HG02840 (cell line): ENCODE data around the gene PCTP.

Experiments
- ATAC-seq: cut with Tn5 transposase; IDR thresholded peaks from one replicate; pipeline ENCODE4 v1.9.1; 2021; ENCODE audit warnings: mild to moderate bottlenecking, moderate library complexity, moderate number of reproducible peaks; ENCODE audit not compliant: unreplicated experiment, low FRiP score

PCTP gene

DNA sequence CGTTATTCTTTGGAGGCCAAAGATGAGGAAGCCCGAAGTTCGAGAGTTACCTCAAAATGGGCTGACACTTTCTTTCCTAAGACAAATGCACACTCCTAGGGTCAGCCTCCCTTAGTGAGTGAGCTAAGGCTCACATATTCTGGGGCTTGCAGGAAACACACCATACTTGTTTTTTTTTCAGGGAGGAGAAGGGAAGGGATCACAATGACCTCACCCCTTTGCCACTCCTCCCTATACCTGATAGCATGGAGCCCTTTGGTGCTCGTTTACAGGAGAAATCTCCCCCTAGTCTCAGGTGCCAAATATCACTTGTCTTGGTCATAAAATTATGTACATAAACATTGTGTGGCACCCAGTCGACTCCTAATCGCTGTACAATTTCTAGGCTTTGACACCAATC, 23.6 kb upstream of the PCTP start:
- no peak for ATAC-seq

DNA sequence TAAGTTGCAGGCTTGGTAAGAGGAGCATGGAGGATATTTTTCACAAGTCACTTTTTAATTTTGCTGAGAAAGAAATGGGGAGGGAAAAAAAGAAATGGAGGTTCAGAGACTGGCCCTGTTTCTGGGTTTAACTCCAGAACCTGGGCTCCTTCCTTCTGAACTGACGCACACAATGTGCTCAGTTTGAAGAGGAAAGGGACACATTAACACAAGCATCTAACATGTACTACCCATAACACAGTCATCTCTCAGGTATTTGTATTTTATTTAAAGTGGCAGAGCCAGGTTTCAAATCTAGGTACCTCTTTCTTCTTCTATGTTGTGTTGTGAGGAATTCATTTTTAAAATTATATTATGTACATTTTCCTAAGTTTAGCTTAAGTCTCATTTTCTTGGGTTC, 22.9 kb upstream of the PCTP start:
- no peak for ATAC-seq

DNA sequence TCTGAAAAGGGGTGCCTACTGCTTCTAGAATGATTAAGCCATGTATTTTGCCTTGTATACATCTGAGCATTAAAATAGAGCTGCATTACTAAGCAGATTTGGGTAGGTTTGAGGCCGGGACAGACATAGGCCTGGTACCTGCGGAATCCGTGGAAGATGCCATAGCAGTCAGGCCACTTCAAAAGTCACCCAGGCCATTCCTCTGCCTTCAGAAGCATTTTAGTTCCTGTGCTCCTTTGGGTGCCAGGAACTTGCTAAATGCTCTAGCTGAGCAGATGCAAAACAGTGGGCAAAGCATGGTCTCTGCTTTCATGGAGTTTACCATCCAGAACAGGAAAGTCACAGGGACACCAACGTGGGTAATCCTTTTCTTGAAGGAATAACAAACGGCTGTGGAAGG, 22.5 kb upstream of the PCTP start:
- no peak for ATAC-seq

DNA sequence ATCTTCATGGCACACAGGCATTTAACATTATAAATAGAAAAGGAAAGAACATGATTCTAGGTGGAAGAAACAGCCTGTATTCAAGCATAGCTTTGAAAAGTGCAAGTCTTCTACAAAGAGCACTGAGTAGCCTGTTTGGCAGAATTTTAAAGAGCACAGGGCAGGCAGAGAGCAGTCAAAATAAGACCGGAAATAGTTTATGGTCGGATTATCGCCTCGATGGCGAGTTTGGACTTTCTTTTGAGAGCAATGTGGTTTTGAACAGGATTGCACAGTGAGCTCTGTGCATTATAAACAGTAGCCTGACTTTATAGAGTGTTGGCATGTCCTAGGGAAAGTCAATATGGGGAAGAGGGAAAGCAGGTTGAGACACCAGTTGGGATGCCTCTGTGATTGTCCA, 22.0 kb upstream of the PCTP start:
- ATAC-seq: no peak

DNA sequence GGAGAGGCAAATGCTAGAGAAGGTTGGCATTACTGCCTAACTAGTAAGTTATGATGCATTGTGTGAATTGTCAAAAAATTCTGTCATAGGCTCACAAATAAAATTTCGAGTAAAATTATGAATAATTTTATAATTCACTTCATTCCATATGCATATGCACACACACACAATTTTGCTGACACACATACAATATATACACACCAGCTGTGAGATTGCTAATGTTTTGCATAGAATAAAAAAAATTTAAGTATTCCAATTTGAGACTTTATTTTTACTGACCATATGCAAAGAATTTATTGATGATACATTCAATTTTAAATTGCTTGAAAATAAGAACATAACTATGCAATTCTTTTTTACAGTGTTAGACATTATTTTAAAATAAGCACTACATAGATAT, 21.4 kb upstream of the PCTP start:
- no peak for ATAC-seq

DNA sequence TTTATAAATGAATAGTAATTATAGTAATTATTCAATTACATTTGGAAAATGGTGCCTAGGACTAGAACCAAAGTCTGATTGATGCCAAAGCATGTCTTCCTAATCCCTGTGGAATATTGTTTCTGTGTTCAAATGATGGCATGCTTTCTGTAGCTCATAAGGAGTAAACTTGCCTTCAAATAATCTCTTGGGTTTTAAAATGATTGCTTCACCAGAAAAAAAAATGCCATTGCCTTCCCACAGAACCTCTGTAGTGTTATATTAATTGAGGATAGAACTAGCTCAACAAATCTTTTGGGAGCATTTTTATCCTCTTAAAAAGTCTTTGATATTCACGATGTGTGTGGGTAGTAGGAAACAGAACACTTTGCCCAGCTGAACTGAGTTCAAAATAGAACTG, 20.5 kb upstream of the PCTP start:
- ATAC-seq: no peak

DNA sequence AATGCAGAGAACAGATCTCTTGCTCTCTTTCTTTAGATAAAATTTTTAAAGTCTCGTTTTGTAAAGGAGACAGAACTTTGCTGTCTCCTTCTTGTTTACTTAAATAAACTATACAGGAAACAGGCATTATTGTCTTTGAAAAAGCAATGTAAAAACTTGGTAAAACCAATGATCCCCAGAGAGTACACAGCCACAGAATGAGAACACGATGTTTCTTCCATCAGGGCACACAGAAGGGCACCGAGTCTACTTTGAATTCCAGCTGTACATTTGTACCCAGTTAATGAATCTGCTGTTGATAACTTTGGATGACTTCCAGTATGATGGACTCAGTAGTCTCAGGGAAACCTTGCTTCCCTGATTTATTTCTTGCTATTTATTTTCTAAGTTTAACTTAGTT, 20.0 kb upstream of the PCTP start:
- no peak for ATAC-seq

DNA sequence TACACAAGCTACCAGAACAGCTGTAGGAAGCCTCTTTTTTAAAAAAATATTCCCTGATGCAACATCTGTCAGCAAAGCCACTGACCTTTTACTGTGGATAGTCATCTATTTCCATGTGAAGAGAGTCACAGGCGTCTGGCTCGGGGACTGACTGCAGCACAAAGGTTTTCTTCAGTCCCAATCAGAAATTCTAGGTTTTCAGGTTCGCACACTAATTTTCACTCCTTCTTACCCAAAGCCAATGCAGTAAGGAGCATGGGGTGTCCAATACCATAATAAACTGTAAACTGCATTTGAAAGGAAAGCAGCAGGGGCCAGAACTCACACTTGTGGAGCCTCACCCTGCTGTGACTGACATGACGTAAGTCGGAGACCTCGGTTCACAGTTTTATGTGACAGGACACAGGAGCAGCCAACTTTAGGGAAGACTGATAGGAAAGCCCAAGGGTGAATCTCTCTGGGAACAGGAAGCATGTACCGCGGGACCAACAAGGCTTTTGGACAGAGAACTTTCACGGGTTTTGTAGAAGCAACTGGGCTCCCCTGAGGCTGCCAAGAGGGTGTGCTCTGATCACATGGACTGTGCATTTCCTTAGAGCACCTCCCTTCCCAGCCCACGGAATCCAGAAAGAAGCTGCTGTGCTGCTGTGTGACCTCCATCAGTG, 19.1 kb upstream of the PCTP start:
- no peak for ATAC-seq

DNA sequence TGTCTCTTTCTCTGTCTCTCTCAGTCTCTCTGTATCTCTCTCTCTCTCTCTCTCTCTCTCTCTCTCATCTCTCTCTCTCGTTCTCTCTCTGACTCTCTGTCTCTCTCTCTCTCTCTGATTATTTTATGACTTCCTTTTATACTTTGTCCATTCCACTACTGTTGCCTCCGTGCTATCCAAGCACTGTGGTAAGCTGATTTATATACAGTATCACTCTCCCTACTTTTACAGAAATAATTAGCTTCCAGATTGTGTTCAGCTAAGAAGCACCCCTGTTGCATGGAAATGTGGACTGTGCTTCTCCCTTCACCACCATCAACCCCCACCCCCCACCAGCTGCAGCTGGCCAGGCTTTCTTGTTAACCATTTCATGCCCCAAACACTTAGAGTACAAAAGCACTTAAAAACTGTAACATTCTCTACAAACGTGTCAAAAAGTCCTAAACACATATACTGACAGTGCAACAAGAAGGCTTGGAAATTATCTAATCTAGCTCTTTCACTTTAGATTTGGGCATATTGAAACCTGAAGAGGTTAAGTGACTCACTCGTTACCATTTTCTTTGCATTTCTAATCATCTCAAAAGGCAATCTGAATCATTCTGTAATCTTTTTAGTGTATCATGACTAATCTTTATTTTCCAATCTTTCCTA, 16.6 kb upstream of the PCTP start:
- no peak for ATAC-seq

DNA sequence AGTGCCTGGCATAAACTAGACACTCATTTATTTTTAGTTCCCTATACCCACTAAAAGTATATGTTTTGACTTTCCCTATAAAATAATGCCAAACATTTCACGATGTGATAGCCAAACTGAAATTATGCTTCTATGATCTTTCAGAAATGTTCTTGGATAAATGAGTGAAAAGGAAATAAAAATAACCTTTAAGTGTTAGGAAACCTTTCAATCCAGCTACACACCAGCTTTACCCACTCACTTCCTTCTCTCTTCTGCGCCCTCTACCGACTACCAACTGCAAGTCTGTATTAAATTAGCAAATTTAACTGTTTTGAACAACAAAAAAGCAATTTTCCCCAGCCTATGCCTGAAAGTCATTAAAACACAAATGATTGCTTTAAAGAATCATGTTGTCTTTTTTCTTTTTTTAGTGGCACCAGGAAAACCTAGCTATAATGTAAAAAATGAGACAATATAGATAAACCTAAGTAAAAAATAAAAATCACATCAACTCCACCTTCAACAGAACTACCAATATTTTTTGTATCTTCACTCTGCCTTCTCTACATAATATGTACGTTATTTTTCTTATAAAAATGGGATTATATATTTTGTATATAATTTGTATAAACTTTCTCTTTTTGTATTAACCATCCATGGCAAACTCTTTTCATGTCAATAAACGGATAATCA, 15.0 kb upstream of the PCTP start:
- ATAC-seq: no peak

DNA sequence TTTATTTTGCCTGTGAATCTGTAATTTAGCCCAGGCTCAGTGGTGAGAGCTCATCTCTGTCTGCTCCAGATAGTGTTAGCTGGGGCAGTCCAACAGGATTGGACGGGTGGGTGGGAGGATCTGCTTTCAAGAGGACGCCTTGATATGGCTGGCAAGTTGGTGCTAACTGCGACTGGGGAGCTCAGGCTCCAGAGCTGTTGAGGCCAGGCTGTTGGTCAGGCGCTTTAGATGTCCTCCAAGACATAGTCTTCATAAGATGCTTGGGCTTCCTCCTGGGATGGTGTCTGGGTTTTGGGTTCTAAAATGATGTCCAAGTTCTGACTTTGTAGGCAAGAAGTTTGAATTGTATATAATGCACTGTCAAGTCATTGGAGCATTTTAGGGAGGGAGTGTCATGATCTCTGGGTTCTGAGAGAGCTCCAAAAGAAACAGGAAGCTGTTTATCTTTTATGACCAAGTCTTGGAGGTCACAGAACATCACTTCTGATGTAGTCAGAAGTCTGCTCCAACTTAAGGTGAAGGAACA, 12.8 kb upstream of the PCTP start:
- no peak for ATAC-seq

DNA sequence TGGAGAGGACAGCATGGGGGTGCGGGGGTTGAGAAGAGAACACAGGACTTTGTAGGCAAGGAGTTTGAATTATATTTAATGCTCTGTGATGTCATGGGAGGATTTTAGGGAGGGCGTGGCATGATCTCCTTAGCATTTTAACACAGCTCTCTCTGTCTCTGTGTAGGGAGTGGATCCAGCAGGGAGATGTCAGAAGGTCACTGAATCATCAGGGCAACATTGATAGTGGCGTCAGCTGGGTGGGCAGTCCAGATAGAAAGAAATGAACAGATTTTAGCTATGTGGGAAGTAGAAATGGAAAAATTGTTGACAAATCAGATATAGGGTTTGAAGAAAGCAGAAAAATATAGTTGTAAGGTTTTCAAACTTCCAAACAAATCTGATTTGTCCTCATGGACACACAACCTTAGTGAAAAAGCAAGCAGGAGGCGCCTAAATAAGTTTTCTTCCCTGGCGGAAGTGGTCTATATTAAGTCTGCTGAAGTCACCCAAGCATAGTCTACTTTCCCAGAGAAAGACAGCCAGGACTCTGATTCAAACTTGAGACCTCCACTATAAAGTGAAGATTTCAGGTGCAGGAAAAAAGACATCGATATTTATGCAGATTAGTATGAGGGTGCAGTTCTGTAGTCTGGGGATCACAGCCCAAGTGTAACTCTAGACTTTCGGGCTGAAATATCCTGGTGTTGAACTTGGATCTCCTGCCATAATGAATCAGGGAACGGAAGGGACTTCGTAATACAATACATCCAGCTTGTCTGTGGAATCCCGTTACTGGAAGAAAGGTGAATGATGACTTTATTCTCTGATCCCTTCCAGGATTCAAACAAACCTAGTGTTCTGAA, 10.1 kb upstream of the PCTP start:
- ATAC-seq: no peak

DNA sequence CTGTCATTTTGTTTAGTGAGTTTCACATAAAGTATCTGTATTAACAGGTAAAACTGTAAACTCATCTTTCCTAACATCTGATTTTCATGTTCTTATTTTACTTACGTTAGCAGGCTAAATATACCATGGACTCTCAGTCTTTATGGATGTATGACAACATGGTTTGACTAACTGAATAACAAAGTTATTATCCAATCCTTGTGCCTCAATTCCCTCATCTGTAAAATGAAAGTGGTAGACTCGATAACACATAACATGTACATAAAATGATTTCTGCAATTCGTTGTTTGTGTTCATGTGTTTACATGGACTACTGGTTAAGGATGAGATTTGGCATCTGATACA, 9.5 kb upstream of the PCTP start:
- no peak for ATAC-seq

DNA sequence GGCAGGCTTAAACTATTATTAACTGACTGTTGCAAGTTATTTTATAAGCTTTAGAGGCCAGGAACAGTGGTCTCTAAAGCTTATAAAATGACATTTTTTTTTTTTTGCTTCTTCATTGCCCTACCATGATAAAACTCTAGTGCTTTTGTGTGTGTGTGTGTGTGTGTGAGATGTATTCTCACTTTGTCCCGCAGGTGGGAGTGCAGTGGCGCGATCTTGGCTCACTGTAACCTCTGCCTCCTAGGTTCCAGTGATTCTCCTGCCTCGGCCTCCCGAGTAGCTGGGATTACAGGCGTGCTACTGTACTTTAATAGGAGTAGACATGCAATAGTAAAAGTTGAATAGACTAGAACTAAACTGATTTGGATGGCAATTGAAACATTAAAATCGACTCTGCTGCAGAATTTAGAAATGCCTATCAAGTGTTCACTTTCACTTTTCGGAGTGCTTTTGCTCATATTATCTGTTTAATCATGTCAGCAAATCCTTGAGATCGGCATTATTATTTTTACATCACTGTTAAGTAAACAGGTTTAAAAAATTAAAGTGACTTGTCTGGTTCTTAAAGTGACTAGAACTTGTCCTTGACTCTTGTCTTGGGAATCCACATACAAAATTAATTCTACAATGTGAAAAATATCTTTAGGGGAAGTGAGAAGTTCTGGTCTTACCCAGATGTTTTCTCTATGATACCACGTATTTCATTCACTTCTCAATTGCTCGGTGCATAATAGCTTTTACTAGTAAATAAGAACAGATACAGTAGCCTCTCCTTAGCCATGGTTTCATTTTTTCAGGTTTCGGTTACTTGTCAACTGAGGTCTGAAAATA, 8.4 kb upstream of the PCTP start:
- no peak for ATAC-seq

DNA sequence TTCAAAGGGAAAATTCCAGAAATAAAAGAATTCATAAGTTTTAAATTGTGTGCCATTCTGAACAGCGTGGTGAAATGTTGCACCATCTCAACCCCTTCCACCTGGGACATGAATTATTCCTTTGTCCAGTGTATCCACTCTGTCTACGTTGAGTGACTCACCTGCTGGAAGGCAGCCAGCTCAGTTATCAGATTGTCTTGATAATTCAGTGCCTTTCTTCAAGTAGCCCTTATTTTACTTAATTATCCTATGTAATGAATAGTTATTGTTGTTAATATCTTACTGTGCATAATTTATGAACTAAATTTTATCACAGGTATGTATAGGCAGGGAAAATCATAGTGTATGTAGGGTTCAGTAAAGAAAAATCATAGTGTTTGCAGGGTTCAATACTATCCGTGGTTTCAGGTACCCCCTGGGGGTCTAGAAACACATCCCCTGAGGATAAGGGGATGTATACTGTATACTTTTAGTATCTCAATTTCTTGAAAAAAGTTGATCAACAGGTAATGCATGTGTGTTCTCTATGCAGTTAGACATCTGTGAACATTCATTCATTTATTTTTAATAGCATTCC, 7.7 kb upstream of the PCTP start:
- ATAC-seq: no peak

DNA sequence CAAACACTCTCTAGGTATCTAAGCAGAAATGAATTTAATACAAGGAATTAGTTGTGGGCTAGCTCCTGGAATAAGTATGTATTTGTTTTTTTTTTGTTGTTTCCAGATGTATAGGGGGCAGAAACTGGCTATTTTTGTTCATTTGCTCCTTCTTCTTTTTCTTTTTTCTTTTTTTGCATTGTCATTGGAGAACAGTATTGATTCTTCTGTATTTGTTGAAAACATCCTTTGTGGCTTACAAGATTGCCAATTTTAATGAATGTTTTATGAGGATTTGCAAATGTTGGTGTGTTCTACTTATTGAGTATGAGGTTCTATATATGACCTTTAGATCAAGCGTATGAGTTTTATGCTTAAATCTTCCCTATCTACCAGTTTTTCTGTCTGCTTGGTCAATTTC, 5.6 kb upstream of the PCTP start:
- ATAC-seq: no peak

DNA sequence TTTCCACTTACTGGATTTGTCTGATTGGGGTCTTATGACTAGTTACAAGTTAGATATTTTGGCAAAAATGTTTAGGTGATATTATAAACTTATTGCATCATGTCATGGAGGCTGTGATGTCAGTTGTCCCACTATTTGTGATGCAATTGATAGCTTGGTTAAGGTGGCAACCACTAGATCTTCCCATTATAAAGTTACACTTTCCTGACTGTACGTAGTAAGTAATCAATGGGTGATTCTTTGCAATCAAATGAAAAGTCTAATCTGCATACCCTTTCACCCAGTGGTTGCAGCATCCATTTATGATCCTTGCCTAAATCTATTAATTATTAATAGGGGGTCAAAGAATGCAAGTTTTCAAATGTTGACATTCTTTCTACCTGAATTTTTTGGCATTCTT, 4.4 kb upstream of the PCTP start:
- no peak for ATAC-seq

DNA sequence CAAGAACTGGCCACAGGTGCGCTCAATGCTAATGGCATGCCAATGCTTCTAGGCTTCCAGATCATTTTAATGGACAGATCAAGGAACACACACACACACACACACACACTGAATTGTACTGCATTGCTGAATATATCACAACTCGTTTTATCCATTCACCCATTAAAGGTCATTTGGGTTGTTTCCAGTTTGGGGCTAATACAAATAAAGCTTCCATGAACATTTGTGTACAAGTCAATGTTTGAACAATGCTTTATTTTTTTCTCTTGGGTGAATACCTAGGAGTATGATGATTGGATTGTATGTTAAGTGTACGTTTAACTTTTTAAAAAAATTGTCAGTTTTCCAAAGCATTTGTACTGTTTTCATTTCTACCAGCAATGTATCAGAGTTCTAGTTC, 3.6 kb upstream of the PCTP start:
- ATAC-seq: no peak

DNA sequence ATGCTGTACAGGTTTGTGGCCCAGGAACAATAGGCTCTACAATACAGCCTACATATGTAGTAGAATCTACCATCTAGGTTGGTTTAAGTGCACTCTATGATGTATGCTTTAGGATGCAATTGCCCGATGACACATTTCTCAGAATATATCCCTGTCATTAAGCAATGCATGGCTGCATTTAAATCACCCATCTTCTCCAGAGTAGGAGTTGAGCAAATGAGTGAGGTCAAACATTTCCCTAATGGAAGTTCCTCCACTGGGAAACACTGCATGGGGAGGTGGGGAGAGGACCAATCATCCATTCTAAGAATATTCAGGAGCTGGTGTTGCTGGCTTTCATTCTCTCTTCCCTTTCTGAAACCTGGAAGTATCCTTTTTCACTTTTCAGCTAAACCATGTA, 2.0 kb upstream of the PCTP start:
- ATAC-seq: no peak

DNA sequence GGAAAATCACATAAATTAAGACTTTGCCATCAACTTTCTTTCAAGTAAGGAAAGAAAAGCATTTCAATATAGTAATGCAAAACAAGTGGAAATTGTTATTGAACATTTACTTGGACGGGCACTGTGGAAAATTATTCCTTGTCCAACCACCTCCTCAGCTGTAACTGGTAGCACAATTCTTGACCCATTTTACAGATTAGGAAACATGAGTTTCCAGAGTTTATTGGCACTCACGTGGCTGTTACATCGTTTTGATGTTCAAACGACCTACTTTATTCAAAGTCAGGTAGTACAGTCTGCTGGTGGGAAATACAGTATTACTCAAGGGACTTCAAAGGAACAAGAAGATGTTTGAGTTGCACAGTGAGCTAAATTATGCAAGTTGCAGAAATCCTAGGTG, 866 bp upstream of the PCTP start:
- ATAC-seq: no peak
